ENCODE measurements around the gene ENOX1.

ENOX1 gene

GRCh38 chr13:43316946-43317353 lies 469.8 kb downstream of the ENOX1 start:
- DNase-seq, result peak in 23 of 56 donors; percentile 10 to 70 (median 26)

- no peak for DNase-seq
These were observed 470.5 kb downstream of the ENOX1 start for GRCh38 chr13:43316281-43316680.

DNA sequence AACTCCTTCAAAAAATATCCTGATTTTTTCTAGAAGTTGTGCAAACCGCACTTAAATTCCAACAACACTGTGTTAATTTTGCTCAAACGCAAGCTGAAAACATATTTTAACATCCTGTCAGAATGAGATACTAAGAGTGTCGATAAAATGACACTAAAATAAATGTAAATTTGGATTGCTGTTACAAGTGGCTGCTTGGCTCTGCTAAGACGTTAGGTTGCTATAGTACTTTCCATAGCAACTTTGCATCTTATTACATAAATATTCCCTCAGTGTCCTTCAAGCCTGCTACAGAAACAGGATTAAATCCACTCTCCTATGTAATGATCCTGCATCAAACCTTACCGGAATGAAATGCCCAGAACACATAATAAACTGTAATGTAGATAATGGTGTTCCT lies 471.2 kb downstream of the ENOX1 start:
- no peak for DNase-seq

GRCh38 chr13:43309311-43309710 lies 477.5 kb downstream of the ENOX1 start:
- no peak for DNase-seq

GRCh38 chr13:43307921-43308433 lies 478.8 kb downstream of the ENOX1 start:
- DNase-seq, result peak in 31 of 56 donors; percentile 16 to 79 (median 36)

- no peak for DNase-seq
These were observed 479.4 kb downstream of the ENOX1 start for GRCh38 chr13:43307221-43307920.

DNA sequence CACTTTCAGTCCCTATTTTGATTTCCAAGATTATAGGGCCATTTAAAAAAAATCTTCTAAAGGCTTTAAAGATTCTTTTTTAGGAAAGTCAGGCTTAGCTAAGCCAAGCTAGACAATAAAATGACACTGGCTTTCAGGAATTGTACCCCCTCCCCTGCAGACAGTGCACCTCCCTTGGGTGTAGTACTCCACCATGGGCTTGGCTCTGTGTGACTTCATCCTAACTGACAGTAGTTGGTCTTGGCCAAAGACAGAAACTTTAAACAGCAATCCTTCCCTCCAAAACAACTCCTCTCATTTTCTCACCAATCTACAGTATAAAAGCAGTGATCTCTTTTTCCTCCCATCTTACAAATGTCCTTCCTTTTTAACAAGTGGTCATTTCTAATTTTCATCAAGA lies 480.4 kb downstream of the ENOX1 start:
- DNase-seq, result no peak

DNA sequence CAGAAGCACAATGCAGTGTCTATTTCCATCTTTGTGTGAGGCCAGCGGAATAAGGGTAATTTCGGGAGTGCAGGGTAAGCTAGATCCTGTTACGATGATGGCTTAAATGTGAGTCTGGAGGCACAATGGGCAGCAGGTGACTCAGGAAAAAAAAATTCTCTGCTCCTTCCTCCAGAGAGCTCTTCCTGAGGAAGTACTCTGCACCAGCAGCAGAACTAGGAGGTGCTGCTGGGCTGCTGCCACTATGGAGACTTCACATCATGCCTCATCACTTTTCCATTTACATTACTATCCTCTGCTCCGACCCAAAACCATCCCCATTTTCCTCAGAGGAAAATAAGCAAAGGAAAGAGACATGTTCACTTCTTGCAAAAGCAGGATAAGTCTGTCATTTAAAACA lies 481.4 kb downstream of the ENOX1 start:
- no peak for DNase-seq

GRCh38 chr13:43304945-43305344 lies 481.8 kb downstream of the ENOX1 start:
- no peak for DNase-seq

- no peak for DNase-seq
These were observed 482.3 kb downstream of the ENOX1 start for GRCh38 chr13:43304449-43304848.

DNA sequence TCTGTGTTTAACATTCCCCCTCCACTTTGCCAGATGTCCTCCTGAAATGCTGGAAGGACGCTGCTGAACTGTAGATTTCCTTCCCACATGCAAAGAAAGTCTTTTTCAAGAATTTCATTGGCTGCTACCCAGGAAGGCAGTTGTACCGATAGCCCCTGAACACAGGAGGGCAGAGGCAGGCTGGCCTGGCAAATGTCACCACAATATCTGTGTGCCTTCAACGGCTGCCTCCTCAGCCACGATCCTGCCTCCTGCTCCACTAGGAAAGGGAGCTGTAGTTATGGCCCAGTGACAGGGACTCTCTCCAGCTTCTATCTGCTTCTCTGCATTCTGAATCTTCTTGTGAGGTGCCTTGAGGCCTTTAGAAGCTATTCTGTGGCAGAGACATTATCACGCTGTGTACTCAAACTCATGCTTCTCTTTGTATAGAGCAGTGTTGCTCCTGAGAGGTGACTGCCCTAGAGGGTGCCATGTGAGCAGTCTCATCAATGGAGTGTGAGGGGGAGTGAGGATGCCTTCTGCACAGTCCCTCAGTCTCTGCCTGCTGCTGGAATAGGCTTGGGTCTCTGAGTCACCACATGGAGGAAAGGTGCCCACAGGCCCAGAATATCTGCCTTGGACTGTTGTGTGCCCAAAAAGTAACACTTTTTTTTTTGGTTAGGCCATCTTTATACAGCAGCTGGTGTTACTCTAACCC lies 483.6 kb downstream of the ENOX1 start:
- DNase-seq, result peak in 46 of 56 donors; percentile 13 to 77 (median 47)

- DNase-seq, result no peak
These were observed 485.3 kb downstream of the ENOX1 start for GRCh38 chr13:43301346-43301969.

- DNase-seq, result no peak
These were observed 485.9 kb downstream of the ENOX1 start for GRCh38 chr13:43300865-43301264.

GRCh38 chr13:43299374-43299773 lies 487.4 kb downstream of the ENOX1 start:
- DNase-seq, result no peak

GRCh38 chr13:43298816-43299215 lies 488.0 kb downstream of the ENOX1 start:
- DNase-seq, result no peak

DNA sequence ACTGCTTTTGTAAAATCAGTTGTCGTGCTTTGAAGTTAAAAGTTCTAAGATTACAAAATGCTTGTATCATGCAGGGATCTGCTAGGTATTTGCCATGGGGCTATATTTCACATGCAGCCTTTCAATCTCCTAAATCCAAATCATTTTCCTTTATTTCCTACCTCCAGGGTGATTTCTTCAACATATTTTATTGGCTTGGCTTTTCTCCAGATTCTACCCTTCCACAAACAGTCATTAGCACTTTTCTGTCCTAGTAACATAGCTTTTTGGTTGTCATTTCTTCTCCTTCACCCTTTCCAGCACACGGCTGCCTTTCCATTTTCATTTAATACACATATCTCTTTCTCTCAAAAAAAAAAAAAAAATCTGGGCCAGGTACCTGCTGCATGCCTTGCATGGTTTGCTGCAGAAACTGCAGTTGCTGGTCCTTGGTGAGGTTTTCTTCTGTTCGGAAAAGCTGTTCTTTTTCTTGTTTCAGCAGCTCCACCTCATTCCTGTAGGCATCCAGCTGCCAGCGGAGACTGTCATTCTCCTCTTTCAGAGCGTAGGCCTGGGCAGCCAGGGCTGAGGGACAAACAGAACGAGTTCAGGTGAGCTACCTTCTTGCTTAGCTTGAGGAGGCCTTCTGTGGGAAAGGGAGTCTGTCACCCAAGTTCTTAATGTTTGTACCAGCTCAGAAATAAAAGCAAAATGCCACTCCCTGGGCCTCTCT lies 488.6 kb downstream of the ENOX1 start:
- DNase-seq, result no peak

GRCh38 chr13:43295825-43296564 lies 490.8 kb downstream of the ENOX1 start:
- DNase-seq, result no peak

GRCh38 chr13:43295321-43295720 lies 491.5 kb downstream of the ENOX1 start:
- no peak for DNase-seq

GRCh38 chr13:43294412-43294811 lies 492.4 kb downstream of the ENOX1 start:
- DNase-seq, result no peak

- no peak for DNase-seq
These were observed 492.8 kb downstream of the ENOX1 start for GRCh38 chr13:43293986-43294385.

- no peak for DNase-seq
These were observed 493.2 kb downstream of the ENOX1 start for GRCh38 chr13:43293561-43293960.

All from amygdala (tissue), 56 donors.